HPDE6-E6E7 (cell line): ENCODE data around the gene MEMO1.
"Not testable (repeated sequence)": the region's sequence is repeated elsewhere in the genome, so short reads cannot be mapped to it uniquely, and the experiment has no call there.

ENCODE experiments used
- DNase-seq: peaks from one replicate; pipeline ENCODE4 v3.0.0; 2011; ENCODE audit warnings: missing footprints; ENCODE audit errors: extremely low spot score

MEMO1 gene

DNA sequence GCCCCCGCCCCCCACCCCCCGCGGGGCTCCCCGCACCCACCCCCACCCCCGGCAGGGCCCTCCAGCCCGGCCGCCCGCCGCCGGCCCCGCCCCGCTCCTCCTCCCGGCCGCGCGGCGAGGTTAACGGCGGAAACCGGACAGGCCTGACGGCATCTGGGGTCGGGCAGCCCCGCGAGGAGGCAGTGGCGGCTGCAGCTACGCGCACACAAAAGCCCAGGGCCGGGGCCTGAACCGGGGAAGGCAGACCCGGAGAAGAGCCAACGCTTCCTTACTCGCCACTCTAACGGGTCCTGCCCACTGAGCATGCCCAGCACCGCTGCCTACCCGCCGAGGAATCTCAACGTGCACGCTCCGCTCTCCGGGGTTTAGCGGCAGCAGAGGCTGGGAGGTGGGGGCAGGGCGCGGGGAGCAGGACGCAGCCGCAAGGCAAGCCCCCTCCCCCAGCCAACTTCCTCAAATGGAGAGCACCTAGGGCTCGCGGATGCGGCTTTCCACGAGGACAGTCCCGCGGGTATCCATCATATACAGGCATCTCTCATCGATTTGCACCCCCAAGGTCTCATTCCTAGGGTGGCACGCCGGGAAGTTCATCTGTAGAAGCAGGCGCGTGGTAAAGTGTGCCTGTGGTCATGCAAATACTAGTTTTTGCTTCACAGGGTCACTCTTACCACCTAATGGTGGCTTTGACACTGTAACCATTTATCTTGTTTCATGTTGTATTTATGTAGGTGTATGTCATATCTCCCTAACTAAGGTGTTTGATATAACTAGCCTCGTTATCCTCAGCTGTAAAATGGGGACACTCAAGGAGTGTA is at the start of gene MEMO1:
Gene MEMO1 (minus strand): TSS at position 339 of the 815 bp plus-strand sequence. CDS start 761 bp downstream, outside the sequence.
- DNase-seq = peak; percentile 88

DNA sequence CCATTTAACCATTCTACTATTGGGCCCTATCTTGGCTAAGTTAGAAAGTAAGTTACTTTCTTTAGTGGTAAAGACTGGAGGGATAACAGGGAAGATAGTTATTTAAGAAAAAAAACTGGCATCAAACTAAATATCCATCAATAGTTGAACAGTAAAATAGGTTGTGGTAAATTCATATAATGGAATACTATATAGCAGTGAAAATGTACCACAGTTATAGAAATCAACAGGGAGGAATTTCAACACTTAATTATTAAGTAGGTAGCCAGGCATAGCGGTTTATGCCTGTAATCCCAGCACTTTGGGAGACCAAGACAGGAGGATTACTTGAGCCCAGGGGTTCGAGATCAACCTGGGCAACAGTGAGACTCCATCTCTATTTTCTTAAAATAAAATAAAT is 49.5 kb upstream of the MEMO1 start:
- no peak for DNase-seq

DNA sequence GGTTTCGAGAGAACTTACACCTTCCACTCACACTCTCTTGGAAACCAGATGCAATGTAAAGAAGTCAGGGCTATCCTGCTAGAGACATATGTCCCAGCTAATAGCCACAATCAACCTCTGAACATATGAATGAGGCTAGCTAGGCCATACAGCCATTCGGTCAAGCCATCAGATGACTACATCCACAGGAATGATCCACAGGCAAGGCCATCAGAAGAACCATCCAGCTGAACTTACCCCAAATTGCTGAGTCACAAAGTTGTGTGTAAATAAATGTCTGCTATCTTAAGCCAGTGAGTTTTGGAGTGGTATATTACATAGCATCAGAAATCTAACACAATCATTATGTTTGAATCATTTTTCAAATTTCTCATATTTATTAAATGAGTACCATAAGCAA is 47.3 kb upstream of the MEMO1 start:
- DNase-seq = no peak

DNA sequence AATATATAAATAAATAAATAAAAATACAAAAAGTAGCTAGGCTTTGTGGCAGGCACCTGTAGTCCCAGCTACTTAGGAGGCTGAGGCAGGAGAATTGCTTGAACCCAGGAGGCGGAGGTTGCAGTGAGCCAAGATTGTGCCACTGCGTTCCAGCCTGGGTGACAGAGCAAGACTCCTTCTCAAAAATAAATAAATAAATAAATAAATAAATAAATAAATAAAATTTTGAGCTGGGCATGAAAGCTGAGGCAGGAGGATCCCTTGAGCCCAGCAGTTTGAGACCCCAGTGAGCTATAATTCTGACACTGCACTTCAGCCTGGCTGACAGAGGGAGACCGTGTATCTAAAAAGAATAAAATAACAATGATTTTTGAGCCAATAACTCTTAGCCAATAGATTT is 43.8 kb upstream of the MEMO1 start:
- DNase-seq = not testable (repeated sequence)

DNA sequence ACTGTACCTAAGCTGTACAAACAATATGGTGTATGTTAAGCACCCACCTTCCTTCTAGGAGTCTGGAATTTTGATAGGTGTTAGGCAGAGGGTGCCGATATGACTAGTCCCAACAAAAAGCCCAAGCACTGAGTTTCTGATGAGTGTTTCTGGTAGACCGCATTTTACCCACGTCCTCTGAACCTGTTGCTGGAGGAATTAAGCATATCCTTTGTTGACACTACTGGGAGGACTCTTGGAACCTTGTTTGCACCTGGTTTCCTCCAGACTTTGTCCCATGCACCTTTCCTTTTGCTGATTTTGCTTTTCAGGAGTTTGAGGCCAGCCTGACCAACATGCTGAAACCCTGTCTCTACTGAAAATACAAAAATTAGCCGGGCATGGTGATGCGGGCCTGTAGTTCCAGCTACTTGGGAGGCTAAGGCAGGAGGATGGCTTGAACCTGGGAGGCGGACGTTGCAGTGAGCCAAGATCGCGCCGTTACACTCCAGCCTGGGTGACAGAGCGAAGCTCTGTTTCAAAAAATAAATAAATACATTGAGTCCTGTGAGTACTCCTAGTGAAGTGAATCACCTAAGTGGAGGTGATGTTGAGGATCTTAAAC is 41.1 kb upstream of the MEMO1 start:
- DNase-seq = no peak

DNA sequence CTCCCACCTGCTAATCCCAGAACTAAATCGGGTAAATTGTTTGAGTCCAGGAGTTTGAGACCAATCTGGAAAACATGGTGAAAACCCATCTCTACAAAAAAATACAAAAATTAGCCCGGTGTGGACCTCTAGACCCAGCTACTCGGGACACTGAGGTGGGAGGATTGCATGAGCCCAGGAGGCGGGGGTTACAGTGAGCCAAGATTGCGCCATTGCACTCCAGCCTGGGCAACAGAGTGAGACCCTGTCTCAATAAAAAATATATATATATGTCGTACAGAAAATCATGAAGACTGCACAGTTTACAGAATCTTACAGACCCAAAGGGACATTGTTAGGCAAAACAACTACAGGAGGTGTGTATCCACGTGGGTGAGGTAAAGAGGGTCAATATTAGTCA is 32.8 kb upstream of the MEMO1 start:
- DNase-seq = no peak

DNA sequence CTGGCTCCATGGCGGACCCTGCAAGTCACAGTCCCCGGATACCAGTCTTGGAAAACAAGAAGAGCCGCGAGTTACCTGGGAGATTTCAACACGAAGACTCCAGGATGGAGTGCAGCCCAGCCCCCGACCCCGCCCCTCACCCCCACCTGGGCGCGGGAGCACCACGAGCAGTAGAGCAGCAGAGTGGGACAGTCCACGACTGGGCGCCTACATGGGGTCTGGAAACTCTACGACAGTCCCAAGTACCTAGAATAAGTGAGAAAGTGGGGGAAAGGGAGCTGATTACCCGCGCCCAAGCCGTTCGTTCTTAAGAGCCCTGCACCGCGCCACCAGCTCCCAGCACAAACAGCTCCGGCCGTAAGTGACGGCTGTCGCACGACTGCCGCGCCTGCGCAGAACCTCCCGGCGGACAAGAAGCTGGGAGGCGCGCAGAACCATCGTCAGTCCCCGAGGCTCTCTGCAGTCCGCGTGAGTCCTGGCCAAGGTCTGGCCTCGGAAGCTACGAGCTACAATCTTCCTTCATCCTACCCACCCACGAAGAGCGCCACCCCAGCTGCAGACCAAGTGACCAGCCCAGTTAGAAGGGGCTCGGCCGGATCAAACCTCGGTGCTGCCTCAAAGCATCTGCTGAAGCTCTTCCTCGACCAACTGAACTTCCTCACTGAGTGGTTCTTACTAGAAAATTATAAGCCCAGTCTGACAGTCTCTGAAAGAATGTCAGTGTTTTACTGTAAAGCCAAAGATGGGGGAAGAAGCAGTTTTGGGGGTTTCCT is 28.8 kb upstream of the MEMO1 start, which contains the start of gene DPY30:
Gene DPY30 (minus strand): TSS at position 359 of the 773 bp plus-strand sequence. CDS start 349 bp downstream, at position 10.
- peak; percentile 84 for DNase-seq

DNA sequence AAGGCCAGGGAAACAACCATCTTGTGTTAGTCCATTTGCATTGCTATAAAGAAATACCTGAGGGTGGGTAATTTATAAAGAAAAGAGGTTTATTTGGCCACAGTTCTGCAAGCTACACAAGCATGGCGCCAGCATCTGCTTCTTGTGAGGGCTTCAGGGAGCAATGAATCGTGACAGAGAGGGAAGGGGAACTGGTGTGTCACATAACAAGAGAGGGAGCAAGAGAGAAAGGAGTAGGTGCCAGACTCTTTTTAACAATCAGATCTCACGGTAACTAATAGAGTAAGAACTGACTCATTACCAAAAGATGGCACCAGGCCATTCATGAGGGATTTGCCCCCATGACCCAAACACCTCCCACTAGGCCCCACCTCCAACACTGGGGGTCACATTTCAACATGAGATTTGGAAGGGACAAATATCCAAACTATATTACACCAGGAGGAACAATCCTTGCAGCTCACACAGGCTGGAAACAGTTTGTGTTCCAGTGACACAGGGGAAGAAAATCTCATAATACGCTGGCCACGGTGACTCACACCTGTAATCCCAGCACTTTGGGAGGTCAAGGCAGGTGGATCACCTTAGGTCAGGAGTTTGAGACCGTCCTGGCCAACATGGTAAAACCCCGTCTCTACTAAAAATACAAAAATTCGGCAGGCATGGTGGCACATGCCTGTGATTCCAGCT is 23.5 kb upstream of the MEMO1 start:
- not testable (repeated sequence) for DNase-seq

DNA sequence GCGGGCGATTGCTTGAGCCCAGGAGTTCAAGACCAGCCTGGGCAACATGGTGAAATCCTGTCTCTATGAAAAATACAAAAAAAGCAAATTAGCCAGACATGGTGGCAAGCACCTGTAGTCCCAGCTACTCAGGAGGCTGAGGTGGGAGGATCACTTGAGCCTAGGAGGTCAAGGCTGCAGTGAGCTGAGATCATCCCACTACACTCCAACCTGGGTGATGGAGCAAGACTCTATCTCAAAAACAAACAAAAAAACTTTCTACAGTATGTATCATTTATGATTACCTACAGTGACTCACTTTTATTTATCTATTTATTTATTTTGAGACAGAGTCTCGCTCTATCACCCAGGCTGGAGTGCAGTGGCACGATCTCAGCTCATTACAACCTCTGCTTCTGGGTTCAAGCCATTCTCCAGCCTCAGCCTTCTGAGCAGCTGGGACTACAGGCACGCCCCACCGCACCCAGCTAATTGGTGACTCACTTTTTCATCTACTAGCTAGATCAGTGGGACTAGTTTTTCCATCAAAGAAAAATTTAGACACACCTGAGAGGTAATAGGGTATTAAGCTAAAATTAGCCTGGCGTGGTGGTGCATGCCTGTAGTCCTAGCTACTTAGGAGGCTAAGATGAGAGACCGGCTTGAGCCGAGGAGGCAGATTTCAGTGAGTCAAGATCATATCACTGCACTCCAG is 8.1 kb upstream of the MEMO1 start:
- not testable (repeated sequence) for DNase-seq

DNA sequence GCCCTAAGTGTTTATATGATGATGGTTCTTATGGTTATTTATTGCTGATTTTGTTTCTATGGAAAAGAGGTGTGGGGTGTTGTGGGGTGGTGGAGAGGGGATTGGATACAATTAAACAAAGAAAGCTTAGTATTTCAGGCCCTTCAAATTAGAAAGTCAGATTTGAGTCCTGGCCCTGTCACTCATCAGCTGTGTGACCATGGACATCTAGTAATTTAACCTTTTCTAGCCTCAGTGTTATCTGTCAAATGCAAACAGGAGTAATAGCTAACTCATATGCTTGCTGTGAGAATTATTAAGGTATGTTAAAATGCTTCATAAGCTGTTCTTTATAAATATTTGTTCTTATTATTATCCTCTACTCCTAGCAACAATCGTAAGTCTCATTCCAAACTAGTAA is 2.1 kb upstream of the MEMO1 start:
- no peak for DNase-seq

DNA sequence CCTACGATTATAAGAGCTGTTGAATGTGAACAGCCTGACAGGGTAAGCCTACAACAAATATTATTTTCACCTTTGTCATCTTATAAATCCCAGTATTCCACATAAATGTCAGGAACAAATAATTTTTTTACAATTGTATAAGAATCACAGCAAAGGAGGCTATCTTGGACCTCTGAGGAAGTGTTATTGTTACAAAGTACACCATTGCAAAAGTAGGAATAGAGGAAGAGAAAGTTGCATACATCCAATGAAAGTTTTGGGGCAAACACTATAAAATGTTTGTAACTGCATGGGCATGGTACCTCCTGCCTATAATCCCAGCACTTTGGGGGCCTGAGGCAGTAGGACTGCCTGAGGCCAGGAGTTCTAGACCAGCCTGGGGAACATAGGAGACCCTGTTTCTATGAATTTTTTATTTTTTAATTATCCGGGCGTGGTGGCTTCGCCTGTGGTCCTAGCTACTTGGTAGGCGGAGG is 715 bp upstream of the MEMO1 start:
- DNase-seq = no peak

DNA sequence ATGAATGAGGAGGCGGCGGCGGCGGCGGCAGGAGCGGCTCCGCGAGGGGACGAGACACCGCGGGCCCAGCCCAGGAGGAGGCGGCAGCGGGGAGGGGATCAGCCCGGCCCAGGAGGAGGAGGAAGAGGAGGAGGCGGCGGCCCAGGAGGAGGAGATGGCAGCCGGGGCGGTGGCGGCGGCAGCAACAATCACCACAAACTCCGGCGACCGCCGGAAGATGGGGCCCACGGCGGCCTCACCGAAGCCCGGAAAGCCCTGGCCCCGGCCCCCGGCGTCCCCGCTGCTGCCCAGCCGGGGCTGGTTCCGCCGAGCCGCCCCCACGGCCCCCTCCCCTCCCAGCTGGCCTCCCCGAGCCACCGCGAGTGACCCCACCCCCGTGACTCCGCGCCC is 533 bp downstream of the MEMO1 start:
- not testable (repeated sequence) for DNase-seq

DNA sequence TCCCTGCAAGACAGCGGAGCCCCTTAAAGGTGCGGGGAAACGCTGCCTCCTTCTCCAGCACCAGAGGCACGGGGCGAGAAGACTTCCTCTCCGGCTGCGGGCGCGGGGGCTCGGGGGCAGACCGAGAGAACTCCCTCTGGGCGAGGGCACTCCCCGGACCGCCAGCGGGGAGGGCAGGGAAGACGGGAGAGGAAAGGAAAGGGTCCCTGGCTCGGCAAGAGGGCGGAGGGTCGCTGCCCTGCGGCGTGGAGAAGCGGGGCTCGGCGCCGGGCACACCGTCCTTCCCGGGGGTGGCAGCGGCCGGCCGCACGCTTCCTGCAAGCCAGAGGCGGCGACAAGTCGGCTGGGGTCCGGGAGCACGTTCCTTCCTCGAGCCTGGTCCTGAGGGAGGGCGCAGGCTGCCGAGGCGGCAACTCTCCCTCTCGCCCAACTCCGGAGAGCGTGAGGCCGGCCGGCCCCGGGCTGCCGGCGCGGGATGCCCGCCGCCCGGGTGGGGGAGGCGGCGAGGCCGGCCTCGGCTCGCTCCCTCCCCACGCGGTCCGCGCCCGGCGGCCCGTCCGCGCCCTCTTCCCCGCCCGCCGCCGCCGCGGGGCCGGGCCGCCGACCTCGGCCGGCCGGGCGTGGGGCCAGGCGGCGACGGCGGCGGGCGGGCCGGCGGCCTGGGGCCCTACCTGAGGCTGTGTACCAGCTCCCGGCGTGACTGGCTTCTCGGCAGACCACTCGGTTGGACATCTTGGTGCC is 1.1 kb downstream of the MEMO1 start:
- peak; percentile 7 for DNase-seq

DNA sequence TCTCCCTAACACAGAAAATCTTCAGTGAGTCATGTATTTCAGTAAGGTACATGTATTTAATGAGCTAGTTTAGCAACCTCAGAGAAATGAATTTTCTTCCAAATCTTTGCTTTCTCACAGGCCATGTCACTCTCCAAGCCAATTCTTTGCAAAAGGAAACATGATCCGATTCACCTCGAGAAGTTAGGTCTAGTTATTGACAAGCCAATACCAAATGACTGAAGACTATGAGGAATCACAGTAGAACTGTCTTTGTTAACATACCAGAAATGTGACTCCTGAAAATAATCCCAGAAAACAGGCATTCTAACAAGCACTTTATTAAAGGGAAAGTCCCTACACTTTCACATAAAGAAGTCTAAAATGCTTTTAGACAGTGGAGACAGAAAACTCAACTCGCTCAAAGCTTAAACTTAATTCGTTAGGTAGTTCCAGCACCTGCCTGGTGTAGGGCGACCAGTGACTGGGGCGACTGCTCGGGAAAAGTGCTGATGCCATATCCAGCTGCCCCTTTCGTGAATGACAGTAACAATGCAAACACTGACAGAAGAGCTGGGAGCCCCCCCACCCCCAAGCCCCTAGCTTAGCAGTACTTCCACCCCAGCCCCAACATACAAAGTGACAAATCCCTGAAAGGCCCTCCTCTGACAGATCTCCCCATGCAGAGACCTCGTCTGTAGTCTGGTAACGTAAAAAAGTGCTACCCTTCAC is 1.8 kb downstream of the MEMO1 start:
- no peak for DNase-seq

DNA sequence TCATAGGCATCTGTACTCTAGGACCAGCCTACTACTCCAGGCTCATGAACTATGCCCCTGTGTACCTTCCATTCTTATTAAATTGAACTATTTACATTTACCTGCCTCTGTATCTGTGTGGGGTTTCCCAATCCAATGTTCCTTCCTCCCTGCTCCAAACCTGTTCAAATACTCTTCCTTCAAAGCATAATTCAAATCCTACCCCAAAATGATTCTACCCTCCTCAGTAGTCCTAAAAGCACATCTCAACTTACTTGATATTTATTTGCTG is 3.8 kb downstream of the MEMO1 start:
- no peak for DNase-seq

DNA sequence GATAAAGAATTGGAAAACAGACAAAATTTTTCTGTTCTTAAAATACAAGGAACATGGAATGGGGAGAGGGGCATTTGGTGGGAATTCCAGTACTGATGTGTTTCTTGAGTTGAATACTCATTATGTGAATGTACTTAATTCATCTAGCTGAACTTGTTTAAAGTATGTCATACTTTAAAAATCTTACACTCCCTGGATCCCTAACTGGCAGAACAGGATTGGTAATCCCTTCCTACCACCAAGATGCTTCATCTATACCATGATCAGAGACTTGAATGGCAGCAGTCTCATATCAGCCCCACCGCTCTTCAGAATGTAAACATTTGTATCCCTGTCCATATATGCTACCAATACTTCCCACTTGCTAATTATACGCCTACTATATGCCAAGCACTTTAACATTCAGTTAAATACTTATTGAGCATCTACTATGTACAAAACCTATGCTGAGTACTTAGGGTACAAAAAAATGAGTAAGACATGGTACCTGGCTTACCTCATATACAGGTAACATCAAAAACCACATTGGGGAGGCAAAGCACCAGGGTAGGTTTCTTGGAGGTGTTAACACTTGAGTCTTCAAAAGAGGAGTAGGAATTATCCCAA is 5.3 kb downstream of the MEMO1 start:
- DNase-seq = no peak

DNA sequence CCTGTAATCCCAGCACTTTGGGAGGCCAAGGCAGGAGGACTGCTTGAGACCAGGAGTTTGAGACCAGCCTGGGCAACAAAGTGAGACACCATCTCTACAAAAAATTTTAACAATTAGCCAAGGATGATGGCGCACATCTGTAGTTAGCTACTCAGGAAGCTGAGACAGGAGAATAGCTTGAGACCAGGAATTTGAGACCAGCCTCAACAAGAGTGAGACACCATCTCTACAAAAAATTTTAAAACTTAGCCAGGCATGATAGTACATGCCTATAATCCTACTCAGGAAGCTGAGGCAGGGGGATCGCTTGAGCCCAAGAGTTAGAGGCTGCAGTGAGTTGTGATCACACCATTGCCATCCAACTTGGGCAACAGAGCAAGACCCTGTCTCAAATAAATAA is 7.0 kb downstream of the MEMO1 start:
- DNase-seq = no peak

DNA sequence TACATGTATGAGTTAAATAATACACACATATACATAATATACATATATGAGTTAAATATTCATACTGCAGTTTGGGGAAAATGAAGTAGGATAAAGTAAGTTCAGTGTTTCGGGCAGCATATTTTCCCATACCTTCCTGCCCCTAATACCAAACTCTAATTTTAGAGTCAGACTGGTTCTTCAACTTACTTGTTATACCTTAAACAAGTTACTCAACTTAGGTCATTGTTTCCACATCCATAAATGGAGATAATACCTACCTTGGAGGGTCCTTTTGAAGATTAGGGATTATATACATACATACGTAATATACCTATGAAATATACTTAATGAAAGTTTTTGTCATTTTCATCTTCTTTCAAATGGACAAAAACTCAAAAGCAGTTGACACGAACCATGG is 8.4 kb downstream of the MEMO1 start:
- no peak for DNase-seq

DNA sequence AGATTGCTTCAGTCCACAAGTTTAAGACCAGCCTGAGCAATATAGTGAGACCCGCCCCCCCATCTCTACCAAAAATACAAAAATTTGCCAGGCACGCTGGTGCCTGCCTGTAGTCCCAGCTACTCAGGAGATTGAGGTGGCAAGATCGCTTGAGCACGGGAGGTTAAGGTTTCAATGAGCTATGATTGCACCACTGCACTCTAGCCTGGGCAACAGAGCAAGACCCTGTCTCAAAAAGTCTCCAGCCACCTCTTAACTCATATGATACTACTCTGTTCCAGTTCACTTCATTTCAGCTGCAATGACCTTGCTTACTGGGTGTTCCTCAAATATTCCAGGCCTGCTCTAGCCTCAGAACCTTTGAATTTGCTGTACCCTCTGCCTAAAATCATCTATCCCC is 11.4 kb downstream of the MEMO1 start:
- no peak for DNase-seq
